WTC11 (cell line): ENCODE measurements around the gene FGFR2.

Source experiments
- ZBTB21 ChIP-seq: sonication (generic); formaldehyde crosslinking; IDR thresholded peaks from 2 replicates; pipeline ENCODE4 v1.8.1; 2023; ENCODE audit warnings: mild to moderate bottlenecking, missing genetic modification reagents, borderline replicate concordance
- ZNF138 ChIP-seq: sonication (generic); formaldehyde crosslinking; conservative IDR thresholded peaks from 2 replicates; pipeline ENCODE4 v1.8.1; 2022; ENCODE audit warnings: mild to moderate bottlenecking, moderate library complexity, missing genetic modification reagents
- TF ChIP-seq, protein P1 (sequence below): sonication (generic); formaldehyde crosslinking; IDR thresholded peaks from 2 replicates; pipeline ENCODE4 v1.8.0; 2022; ENCODE audit warnings: mild to moderate bottlenecking, missing genetic modification reagents
- TF ChIP-seq, protein P2 (sequence below): sonication (generic); formaldehyde crosslinking; IDR thresholded peaks from 2 replicates; pipeline ENCODE4 v1.8.1; 2022; ENCODE audit warnings: low read depth, missing genetic modification reagents, borderline replicate concordance
- TF ChIP-seq, protein P3 (sequence below): fragments of 200-600 bp; IDR thresholded peaks from 2 replicates; pipeline ENCODE4 v1.8.0; 2022; ENCODE audit warnings: antibody characterized with exemption

DNA sequence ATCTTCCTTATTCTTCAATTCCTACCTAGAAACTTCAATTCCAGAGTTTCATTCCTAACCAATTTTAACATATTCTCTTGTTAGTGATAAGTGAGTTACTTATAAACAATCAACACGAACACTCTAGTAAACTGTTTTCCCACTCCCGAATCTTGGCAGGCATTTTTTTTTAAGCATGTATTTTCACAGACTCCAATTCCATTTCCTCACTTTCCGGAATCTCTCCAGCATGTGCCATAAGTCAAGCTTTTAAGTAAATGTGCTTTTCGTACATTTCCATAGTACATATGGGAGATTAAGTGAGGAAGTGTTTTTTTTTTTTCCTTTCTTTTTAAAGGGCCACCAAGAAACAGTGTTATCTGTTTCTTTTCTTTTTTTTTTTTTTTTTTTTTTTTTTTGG is 89.1 kb downstream of the FGFR2 start:
- TF ChIP-seq ZNF138 (CRISPR knock-in tag): no peak
- TF ChIP-seq, protein P1, sequence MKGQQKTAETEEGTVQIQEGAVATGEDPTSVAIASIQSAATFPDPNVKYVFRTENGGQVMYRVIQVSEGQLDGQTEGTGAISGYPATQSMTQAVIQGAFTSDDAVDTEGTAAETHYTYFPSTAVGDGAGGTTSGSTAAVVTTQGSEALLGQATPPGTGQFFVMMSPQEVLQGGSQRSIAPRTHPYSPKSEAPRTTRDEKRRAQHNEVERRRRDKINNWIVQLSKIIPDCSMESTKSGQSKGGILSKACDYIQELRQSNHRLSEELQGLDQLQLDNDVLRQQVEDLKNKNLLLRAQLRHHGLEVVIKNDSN (CRISPR knock-in tag): no peak
- TF ChIP-seq, protein P2, sequence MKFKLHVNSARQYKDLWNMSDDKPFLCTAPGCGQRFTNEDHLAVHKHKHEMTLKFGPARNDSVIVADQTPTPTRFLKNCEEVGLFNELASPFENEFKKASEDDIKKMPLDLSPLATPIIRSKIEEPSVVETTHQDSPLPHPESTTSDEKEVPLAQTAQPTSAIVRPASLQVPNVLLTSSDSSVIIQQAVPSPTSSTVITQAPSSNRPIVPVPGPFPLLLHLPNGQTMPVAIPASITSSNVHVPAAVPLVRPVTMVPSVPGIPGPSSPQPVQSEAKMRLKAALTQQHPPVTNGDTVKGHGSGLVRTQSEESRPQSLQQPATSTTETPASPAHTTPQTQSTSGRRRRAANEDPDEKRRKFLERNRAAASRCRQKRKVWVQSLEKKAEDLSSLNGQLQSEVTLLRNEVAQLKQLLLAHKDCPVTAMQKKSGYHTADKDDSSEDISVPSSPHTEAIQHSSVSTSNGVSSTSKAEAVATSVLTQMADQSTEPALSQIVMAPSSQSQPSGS (CRISPR knock-in tag): no peak
- TF ChIP-seq, protein P3, sequence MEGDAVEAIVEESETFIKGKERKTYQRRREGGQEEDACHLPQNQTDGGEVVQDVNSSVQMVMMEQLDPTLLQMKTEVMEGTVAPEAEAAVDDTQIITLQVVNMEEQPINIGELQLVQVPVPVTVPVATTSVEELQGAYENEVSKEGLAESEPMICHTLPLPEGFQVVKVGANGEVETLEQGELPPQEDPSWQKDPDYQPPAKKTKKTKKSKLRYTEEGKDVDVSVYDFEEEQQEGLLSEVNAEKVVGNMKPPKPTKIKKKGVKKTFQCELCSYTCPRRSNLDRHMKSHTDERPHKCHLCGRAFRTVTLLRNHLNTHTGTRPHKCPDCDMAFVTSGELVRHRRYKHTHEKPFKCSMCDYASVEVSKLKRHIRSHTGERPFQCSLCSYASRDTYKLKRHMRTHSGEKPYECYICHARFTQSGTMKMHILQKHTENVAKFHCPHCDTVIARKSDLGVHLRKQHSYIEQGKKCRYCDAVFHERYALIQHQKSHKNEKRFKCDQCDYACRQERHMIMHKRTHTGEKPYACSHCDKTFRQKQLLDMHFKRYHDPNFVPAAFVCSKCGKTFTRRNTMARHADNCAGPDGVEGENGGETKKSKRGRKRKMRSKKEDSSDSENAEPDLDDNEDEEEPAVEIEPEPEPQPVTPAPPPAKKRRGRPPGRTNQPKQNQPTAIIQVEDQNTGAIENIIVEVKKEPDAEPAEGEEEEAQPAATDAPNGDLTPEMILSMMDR: no peak
- no peak for TF ChIP-seq ZBTB21
